Neutrophil (primary cell): Measurements from ENCODE around the gene DAB2IP.

Experiments
- H3K27ac ChIP-seq: fragments of 200-600 bp; sonication (generic); 2 replicates; pipeline ENCODE4 v1.5.1; 2016; ENCODE audit warnings: mild to moderate bottlenecking, moderate library complexity
- H3K27me3 ChIP-seq: fragments of 200-600 bp; sonication (generic); 2 replicates; pipeline ENCODE4 v1.6.0; 2016; ENCODE audit warnings: mild to moderate bottlenecking
- H3K36me3 ChIP-seq: fragments of 200-600 bp; sonication (generic); 2 replicates; pipeline ENCODE4 v1.5.1; 2017
- H3K4me1 ChIP-seq, 2 experiments: fragments of 200-600 bp in 1 of 2; sonication (generic) in 1 of 2; 1 replicate in 1 of 2; 2 replicates in 1 of 2; pipeline versions ENCODE4 v1.5.1 to v1.6.1; 2013 to 2016; ENCODE audit warnings: low read depth in 1 of 2, low read length in 1 of 2, mild to moderate bottlenecking in 1 of 2, moderate library complexity in 1 of 2; ENCODE audit not compliant: control insufficient read depth in 1 of 2, insufficient read depth in 1 of 2
- H3K4me3 ChIP-seq, 2 experiments: fragments of 200-600 bp in 1 of 2; sonication (generic) in 1 of 2; 1 replicate in 1 of 2; 2 replicates in 1 of 2; pipeline ENCODE4 v1.5.1; 2013 to 2016; ENCODE audit warnings: low read depth in 1 of 2, low read length in 1 of 2, mild to moderate bottlenecking in 1 of 2, moderate library complexity in 1 of 2
- H3K9me3 ChIP-seq: fragments of 200-600 bp; sonication (generic); 2 replicates; pipeline ENCODE4 v1.5.1; 2016
- CTCF ChIP-seq: fragments of 200-600 bp; sonication (generic); IDR thresholded peaks from 2 replicates; pipeline ENCODE4 v1.5.1; 2016; ENCODE audit warnings: antibody characterized with exemption

The DAB2IP gene

GRCh38 chr9:121783111-121783510, 131.7 kb downstream of the DAB2IP start:
- Histone ChIP-seq H3K27ac (no peak overlapping the region), H3K4me1 (no peaks in the 10 kb centered on the region), H3K36me3 (no peaks in the 10 kb centered on the region), H3K4me3 (no peak overlapping the region), H3K27me3 (peaks cover 4% of the 10 kb centered on the region), H3K9me3 (no peaks in the 10 kb centered on the region)
- TF ChIP-seq CTCF: no peak

- Histone ChIP-seq H3K4me3 (no peak overlapping the region), H3K27me3 (peaks cover 4% of the 10 kb centered on the region), H3K36me3 (no peaks in the 10 kb centered on the region), H3K4me1 (no peaks in the 10 kb centered on the region), H3K9me3 (no peaks in the 10 kb centered on the region), H3K27ac (no peak overlapping the region)
- TF ChIP-seq CTCF: no peak
These were observed 132.4 kb downstream of the DAB2IP start for GRCh38 chr9:121783521-121784507.

DNA sequence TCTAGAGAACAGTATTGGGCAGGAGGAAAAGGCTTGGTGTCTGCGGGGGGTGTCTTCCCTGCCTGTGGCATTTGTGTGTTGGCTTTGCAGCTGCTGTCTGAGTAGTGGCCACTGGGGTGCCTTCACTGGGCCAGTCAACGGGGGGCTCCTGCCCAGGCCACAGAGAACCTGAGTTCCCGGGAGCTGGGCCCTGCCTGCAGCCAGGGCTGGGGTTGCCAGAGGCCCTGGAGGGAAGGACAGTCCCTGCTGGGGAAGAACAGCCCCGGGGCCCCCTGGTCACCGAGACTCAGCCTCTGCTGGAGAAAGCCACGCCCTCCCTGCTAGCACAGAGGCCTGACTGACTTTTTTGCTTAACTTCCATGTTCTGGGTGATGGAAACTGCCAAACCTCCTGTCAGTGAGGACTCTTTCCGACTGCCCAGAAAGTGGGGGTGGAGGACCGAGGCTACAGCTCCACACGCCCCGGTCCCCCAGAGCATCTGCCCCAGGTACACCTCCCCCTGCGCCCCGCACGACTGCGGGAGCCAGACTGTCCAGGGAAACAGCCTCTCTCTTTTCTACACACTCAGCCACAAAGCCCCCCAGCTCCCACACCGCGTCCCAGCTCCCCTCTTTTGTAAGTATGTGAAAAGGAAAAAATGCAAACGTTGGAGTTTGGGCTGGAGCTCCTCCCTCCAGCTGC, 133.4 kb downstream of the DAB2IP start:
- H3K4me1 ChIP-seq: no peaks in the 10 kb centered on the region
- H3K9me3 ChIP-seq: no peaks in the 10 kb centered on the region
- H3K27me3 ChIP-seq: peaks cover 4% of the 10 kb centered on the region
- no peak overlapping the region for H3K27ac ChIP-seq
- no peaks in the 10 kb centered on the region for H3K36me3 ChIP-seq
- no peak overlapping the region for H3K4me3 ChIP-seq
- no peak for TF ChIP-seq CTCF

DNA sequence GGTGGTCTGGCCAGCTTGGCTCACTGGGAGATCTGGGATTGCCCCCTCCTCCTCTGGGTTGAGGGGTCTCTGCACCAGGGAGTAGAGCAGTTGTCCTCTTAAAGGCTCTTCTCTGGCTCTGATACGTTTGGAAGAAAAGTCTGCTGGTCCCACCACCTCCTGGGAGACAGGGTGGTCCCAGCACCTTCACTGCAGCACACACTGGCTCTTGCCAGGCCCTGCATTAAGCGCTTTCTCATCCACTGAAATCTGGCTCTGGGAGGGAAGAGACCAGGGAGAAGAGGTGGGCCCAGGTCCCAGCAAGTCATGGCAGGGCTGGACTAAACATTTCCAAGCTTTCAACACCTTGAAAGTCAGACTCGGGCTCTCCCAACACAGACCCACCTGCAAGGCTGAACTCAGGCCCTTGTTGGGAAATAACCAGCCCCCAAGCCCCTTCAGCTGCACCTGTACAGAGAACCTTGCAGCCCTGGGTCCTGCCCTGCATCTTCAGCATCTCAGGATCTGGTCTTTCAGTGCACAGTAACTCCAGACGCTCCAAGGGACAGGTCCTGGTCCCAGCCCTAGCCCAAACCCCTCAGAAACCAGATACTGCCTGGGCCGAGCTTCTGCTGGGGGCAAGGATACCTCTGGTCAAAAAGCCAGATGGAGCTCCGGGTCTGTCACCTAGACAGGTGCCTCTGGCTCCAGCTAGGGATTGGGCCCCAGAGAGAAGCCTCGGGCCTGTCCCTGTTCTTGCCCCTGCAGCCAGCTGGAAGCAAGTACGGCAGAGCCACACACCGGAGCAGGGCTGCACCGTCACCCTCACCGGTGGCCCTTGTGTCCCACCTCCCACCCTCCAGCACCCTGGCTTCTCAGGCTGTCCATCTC, 134.5 kb downstream of the DAB2IP start:
- Histone ChIP-seq H3K36me3 (no peaks in the 10 kb centered on the region), H3K4me3 (no peak overlapping the region), H3K27ac (no peak overlapping the region), H3K9me3 (no peaks in the 10 kb centered on the region), H3K4me1 (no peaks in the 10 kb centered on the region), H3K27me3 (peaks cover 4% of the 10 kb centered on the region)
- no peak for TF ChIP-seq CTCF

- Histone ChIP-seq H3K36me3 (no peaks in the 10 kb centered on the region), H3K4me1 (no peaks in the 10 kb centered on the region)
These were observed 135.1 kb downstream of the DAB2IP start for GRCh38 chr9:121786543-121786948.

More at GRCh38 chr9:121786543-121786948, 135.1 kb downstream of the DAB2IP start:
- Histone ChIP-seq H3K27me3 (peaks cover 4% of the 10 kb centered on the region), H3K9me3 (no peaks in the 10 kb centered on the region), H3K27ac (no peak overlapping the region), H3K4me3 (no peak overlapping the region)
- TF ChIP-seq CTCF: no peak
